Measurements from ENCODE around the gene MCF2L2. TPM values are rescaled to one million over a fixed set of nuclear protein-coding genes. Genes with fewer than 3 reads are reported as not detected.

The MCF2L2 gene
- total RNA-seq, 1 experiment from 2014 or later = 12.2 TPM

GRCh38 chr3:183296944-183297343 is 131.5 kb downstream of the MCF2L2 start:
- Histone ChIP-seq H3K36me3 (ENCODE audit: insufficient read depth, low read length) (peaks cover under 1% of the 10 kb centered on the region; the same call in 1 of the 2 replicates), H4K20me1 (ENCODE audit: insufficient read depth, low read depth, low read length) (no peaks in the 10 kb centered on the region), H2AFZ (ENCODE audit: low read length) (no peak overlapping the region), H3K27me3 (ENCODE audit: low read length) (no peaks in the 10 kb centered on the region), H3K4me1 (ENCODE audit: low read length) (no peaks in the 10 kb centered on the region), H3K9me2 (replicated peaks; ENCODE audit: insufficient read depth, low read length) (no peaks in the 10 kb centered on the region), H3K79me2 (ENCODE audit: low read length) (no peaks in the 10 kb centered on the region), H3K9ac (ENCODE audit: low read length) (no peak overlapping the region), H3K4me3 (ENCODE audit: low read length) (no peak overlapping the region), H3K27ac (ENCODE audit: low read length) (no peak overlapping the region), H3K9me3 (ENCODE audit: low read length) (no peaks in the 10 kb centered on the region), H3K4me2 (ENCODE audit: low read depth, low read length, poor library complexity, severe bottlenecking) (no peak overlapping the region)
- DNase-seq = no peak

GRCh38 chr3:183295211-183295610 is 133.2 kb downstream of the MCF2L2 start:
- H4K20me1 ChIP-seq (ENCODE audit: insufficient read depth, low read depth, low read length) = no peaks in the 10 kb centered on the region
- H3K79me2 ChIP-seq (ENCODE audit: low read length) = no peaks in the 10 kb centered on the region
- no peak overlapping the region for H2AFZ ChIP-seq (ENCODE audit: low read length)
- peaks cover 5% of the 10 kb centered on the region; the same call in 1 of the 2 replicates for H3K36me3 ChIP-seq (ENCODE audit: insufficient read depth, low read length)
- no peaks in the 10 kb centered on the region for H3K9me3 ChIP-seq (ENCODE audit: low read length)
- H3K27ac ChIP-seq (ENCODE audit: low read length) = no peak overlapping the region
- no peak overlapping the region for H3K4me2 ChIP-seq (ENCODE audit: low read depth, low read length, poor library complexity, severe bottlenecking)
- no peak overlapping the region for H3K4me3 ChIP-seq (ENCODE audit: low read length)
- no peaks in the 10 kb centered on the region for H3K27me3 ChIP-seq (ENCODE audit: low read length)
- peaks cover 1% of the 10 kb centered on the region; the same call in 1 of the 2 replicates for H3K4me1 ChIP-seq (ENCODE audit: low read length)
- no peaks in the 10 kb centered on the region for H3K9me2 ChIP-seq (replicated peaks; ENCODE audit: insufficient read depth, low read length)
- H3K9ac ChIP-seq (ENCODE audit: low read length) = no peak overlapping the region
- no peak for DNase-seq

DNA sequence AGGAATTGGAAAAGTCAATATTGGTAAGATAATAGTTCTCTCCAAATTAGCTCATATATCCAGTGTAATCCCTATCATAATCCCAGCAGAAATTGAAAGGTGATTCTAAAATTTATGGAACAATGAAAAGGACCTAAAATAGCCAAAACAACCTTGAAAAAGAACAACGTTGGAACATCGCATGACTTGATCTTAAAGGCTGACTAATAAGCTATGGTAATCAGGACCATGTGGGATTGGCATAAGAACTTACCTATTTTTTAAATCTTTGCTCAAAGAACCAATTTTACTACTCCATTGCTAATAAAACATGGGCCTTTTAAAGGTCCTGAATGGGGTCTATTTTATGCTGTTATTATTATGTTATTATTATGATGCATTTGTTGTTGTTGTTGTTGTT is 134.5 kb downstream of the MCF2L2 start:
- Histone ChIP-seq H3K4me1 (ENCODE audit: low read length) (peaks cover 4% of the 10 kb centered on the region; the same call in 1 of the 2 replicates), H3K9me2 (replicated peaks; ENCODE audit: insufficient read depth, low read length) (no peaks in the 10 kb centered on the region), H3K4me2 (ENCODE audit: low read depth, low read length, poor library complexity, severe bottlenecking) (no peak overlapping the region), H3K36me3 (ENCODE audit: insufficient read depth, low read length) (peaks cover 5% of the 10 kb centered on the region; the same call in 1 of the 2 replicates), H3K27ac (ENCODE audit: low read length) (no peak overlapping the region), H2AFZ (ENCODE audit: low read length) (no peak overlapping the region), H4K20me1 (ENCODE audit: insufficient read depth, low read depth, low read length) (no peaks in the 10 kb centered on the region), H3K4me3 (ENCODE audit: low read length) (no peak overlapping the region), H3K9me3 (ENCODE audit: low read length) (no peaks in the 10 kb centered on the region), H3K9ac (ENCODE audit: low read length) (no peak overlapping the region), H3K79me2 (ENCODE audit: low read length) (no peaks in the 10 kb centered on the region), H3K27me3 (ENCODE audit: low read length) (no peaks in the 10 kb centered on the region)
- DNase-seq = no peak

DNA sequence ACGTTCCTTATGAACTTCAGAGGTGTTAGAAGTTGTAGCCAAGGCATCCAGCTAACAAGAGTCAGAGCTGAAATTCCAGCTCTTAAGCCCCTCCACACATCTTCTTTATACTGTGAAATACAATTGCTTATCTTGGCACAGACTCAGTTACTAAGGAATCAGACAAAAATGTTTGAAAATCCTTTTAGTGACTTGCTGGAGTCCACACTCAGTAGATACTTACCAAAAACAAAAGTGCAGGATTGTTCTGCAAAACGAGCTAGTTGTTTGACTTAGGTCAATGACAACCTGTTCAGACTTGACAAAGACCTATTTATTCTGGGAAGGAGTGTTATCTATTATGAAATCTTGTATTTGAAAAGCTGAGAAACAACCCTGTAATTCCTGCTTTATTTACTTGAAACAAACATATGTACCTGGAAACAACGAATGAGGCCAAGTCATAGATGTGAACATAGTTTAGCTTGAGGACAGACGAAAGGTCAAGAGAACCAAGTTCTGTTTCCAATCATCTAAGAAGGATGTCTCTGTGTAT is 136.9 kb downstream of the MCF2L2 start:
- Histone ChIP-seq H3K4me2 (ENCODE audit: low read depth, low read length, poor library complexity, severe bottlenecking) (no peak overlapping the region), H3K9ac (ENCODE audit: low read length) (no peak overlapping the region), H3K36me3 (ENCODE audit: insufficient read depth, low read length) (peaks cover 5% of the 10 kb centered on the region; the same call in 1 of the 2 replicates), H3K27me3 (ENCODE audit: low read length) (no peaks in the 10 kb centered on the region), H3K4me3 (ENCODE audit: low read length) (no peak overlapping the region), H3K9me3 (ENCODE audit: low read length) (no peaks in the 10 kb centered on the region), H3K79me2 (ENCODE audit: low read length) (no peaks in the 10 kb centered on the region), H3K27ac (ENCODE audit: low read length) (no peak overlapping the region), H3K4me1 (ENCODE audit: low read length) (peaks cover 10% of the 10 kb centered on the region), H4K20me1 (ENCODE audit: insufficient read depth, low read depth, low read length) (no peaks in the 10 kb centered on the region), H2AFZ (ENCODE audit: low read length) (no peak overlapping the region), H3K9me2 (replicated peaks; ENCODE audit: insufficient read depth, low read length) (no peaks in the 10 kb centered on the region)
- no peak for DNase-seq

DNA sequence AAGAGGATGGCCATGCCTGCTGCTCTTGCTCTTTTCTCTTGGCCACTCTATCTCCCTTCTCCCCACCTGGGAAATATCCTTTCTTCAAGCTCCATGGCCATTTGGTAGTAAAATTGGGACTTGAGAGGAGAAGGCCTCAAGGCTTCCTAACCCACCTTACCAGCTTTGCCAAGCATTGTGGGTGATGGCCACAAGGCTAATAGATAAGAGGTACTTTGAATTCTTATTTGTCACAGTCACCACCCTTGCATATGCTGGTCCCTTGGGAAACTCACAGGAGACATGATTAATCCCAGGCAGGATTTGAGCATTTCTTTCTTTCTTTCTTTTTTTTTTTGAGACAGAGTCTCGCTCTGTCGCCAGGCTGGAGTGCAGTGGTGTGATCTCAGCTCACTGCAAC is 138.2 kb downstream of the MCF2L2 start:
- no peaks in the 10 kb centered on the region for H3K79me2 ChIP-seq (ENCODE audit: low read length)
- no peak overlapping the region for H3K9ac ChIP-seq (ENCODE audit: low read length)

DNA sequence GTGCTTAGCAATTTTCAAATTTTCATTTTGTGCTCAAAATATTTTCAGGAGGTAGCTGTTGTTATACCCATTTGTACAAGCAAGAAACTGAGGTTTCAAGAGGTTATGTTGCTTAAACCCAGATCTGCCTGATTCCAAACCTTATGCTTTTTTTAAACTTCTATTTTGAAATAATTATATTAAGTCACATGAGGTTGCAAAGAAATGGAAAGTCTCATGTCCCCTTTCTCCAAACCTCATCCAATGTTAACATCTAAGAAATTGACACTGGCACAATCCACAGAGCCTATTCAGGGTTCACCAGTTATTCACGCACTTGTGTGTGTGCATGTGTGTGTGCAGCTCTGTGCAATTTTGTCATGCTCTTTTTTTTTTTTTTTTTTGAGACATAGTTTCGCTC is 140.3 kb downstream of the MCF2L2 start:
- no peak overlapping the region for H3K4me2 ChIP-seq (ENCODE audit: low read depth, low read length, poor library complexity, severe bottlenecking)
- H3K36me3 ChIP-seq (ENCODE audit: insufficient read depth, low read length) = peaks cover 5% of the 10 kb centered on the region; the same call in 1 of the 2 replicates
- no peaks in the 10 kb centered on the region for H3K9me3 ChIP-seq (ENCODE audit: low read length)
- H4K20me1 ChIP-seq (ENCODE audit: insufficient read depth, low read depth, low read length) = no peaks in the 10 kb centered on the region
- no peak for DNase-seq
- H3K9me2 ChIP-seq (replicated peaks; ENCODE audit: insufficient read depth, low read length) = no peaks in the 10 kb centered on the region
- H3K9ac ChIP-seq (ENCODE audit: low read length) = no peak overlapping the region
- no peaks in the 10 kb centered on the region for H3K79me2 ChIP-seq (ENCODE audit: low read length)
- no peak overlapping the region for H3K27ac ChIP-seq (ENCODE audit: low read length)
- H2AFZ ChIP-seq (ENCODE audit: low read length) = no peak overlapping the region
- peaks cover 29% of the 10 kb centered on the region for H3K4me1 ChIP-seq (ENCODE audit: low read length)
- H3K4me3 ChIP-seq (ENCODE audit: low read length) = no peak overlapping the region
- no peaks in the 10 kb centered on the region for H3K27me3 ChIP-seq (ENCODE audit: low read length)

More for the DNA sequence above, 138.2 kb downstream of the MCF2L2 start:
- Histone ChIP-seq H3K27me3 (ENCODE audit: low read length) (no peaks in the 10 kb centered on the region), H3K9me3 (ENCODE audit: low read length) (no peaks in the 10 kb centered on the region), H2AFZ (ENCODE audit: low read length) (no peak overlapping the region), H3K9me2 (replicated peaks; ENCODE audit: insufficient read depth, low read length) (no peaks in the 10 kb centered on the region), H3K4me1 (ENCODE audit: low read length) (peaks cover 23% of the 10 kb centered on the region), H3K27ac (ENCODE audit: low read length) (no peak overlapping the region), H4K20me1 (ENCODE audit: insufficient read depth, low read depth, low read length) (no peaks in the 10 kb centered on the region), H3K4me2 (ENCODE audit: low read depth, low read length, poor library complexity, severe bottlenecking) (no peak overlapping the region), H3K4me3 (ENCODE audit: low read length) (no peak overlapping the region), H3K36me3 (ENCODE audit: insufficient read depth, low read length) (peaks cover 5% of the 10 kb centered on the region; the same call in 1 of the 2 replicates)
- no peak for DNase-seq

GRCh38 chr3:183287301-183287971 is 141.0 kb downstream of the MCF2L2 start:
- Histone ChIP-seq H3K4me2 (ENCODE audit: low read depth, low read length, poor library complexity, severe bottlenecking) (no peak overlapping the region), H3K4me1 (ENCODE audit: low read length) (peaks cover 29% of the 10 kb centered on the region), H3K27ac (ENCODE audit: low read length) (no peak overlapping the region), H3K9ac (ENCODE audit: low read length) (no peak overlapping the region), H3K79me2 (ENCODE audit: low read length) (no peaks in the 10 kb centered on the region), H3K27me3 (ENCODE audit: low read length) (no peaks in the 10 kb centered on the region), H2AFZ (ENCODE audit: low read length) (no peak overlapping the region), H3K9me2 (replicated peaks; ENCODE audit: insufficient read depth, low read length) (no peaks in the 10 kb centered on the region), H4K20me1 (ENCODE audit: insufficient read depth, low read depth, low read length) (no peaks in the 10 kb centered on the region), H3K4me3 (ENCODE audit: low read length) (no peak overlapping the region), H3K9me3 (ENCODE audit: low read length) (no peaks in the 10 kb centered on the region), H3K36me3 (ENCODE audit: insufficient read depth, low read length) (peaks cover 5% of the 10 kb centered on the region; the same call in 1 of the 2 replicates)
- no peak for DNase-seq

GRCh38 chr3:183285828-183286457 is 142.5 kb downstream of the MCF2L2 start:
- Histone ChIP-seq H3K27ac (ENCODE audit: low read length) (no peak overlapping the region), H3K4me3 (ENCODE audit: low read length) (peak overlapping the region; percentile 26; the same call in 1 of the 2 replicates), H3K4me2 (ENCODE audit: low read depth, low read length, poor library complexity, severe bottlenecking) (peak overlapping the region; percentile 51), H2AFZ (ENCODE audit: low read length) (peak overlapping the region; percentile 19), H3K9ac (ENCODE audit: low read length) (peak overlapping the region; percentile 29), H3K4me1 (ENCODE audit: low read length) (peaks cover 29% of the 10 kb centered on the region), H3K9me3 (ENCODE audit: low read length) (no peaks in the 10 kb centered on the region), H3K9me2 (replicated peaks; ENCODE audit: insufficient read depth, low read length) (no peaks in the 10 kb centered on the region), H3K79me2 (ENCODE audit: low read length) (no peaks in the 10 kb centered on the region), H3K36me3 (ENCODE audit: insufficient read depth, low read length) (no peaks in the 10 kb centered on the region), H3K27me3 (ENCODE audit: low read length) (no peaks in the 10 kb centered on the region), H4K20me1 (ENCODE audit: insufficient read depth, low read depth, low read length) (no peaks in the 10 kb centered on the region)
- peak; percentile 83 for DNase-seq
